Fibroblast of skin of scalp (primary cell): ENCODE results near the gene MPC1L. TPM values are rescaled to one million over a fixed set of nuclear protein-coding genes. Genes with fewer than 3 reads are reported as not detected.
A peak's percentile ranks its signal among the peaks of the same experiment; 100 is the strongest.
"Not testable (repeated sequence)": the region's sequence is repeated elsewhere in the genome, so short reads cannot be mapped to it uniquely, and the experiment has no call there.

ENCODE experiments used
- DNase-seq: peaks from one replicate; pipeline ENCODE4 v3.0.0-alpha.2; 2013
- polyA plus RNA-seq, 2 experiments: library from polyadenylated mRNA; unstranded; fragments of 120-200 nt; gene quantifications; one replicate each; pipeline ENCODE4 v1.2.1, GENCODE V29; 2013; ENCODE audit not compliant: insufficient read length in 2 of 2

MPC1L gene
- polyA plus RNA-seq (2013, experiment 1 of 2; ENCODE audit: insufficient read length) = not detected
- polyA plus RNA-seq (2013, experiment 2 of 2; ENCODE audit: insufficient read length) = not detected

GRCh38 chrX:40623139-40623536, at the start of gene MPC1L:
TSS of gene MPC1L (plus strand) at chrX:40623428. CDS start at chrX:40623566, 138 bp downstream.
- no peak for DNase-seq

GRCh38 chrX:40573763-40574162, 49.5 kb upstream of the MPC1L start:
- DNase-seq = peak; percentile 15

GRCh38 chrX:40575411-40575810, 47.8 kb upstream of the MPC1L start:
- peak; percentile 45 for DNase-seq

DNA sequence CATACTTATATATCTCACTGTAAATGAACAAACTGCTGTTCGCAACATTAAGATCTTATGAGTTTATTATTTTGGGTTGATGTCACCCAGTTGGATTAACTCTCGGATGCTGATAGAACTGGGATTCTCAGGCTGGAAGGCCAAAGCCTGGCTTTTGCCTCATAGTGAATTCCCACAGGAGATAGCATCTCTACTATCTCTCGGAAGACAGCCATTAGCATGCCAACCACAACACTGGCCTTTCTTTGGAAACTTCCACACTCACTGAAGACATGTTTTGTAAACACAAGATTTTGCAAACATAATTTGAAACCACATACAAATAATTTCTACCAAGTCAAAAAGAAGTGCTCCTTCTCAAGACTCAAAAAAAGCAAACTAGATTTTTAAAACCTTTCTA, 46.9 kb upstream of the MPC1L start:
- no peak for DNase-seq

DNA sequence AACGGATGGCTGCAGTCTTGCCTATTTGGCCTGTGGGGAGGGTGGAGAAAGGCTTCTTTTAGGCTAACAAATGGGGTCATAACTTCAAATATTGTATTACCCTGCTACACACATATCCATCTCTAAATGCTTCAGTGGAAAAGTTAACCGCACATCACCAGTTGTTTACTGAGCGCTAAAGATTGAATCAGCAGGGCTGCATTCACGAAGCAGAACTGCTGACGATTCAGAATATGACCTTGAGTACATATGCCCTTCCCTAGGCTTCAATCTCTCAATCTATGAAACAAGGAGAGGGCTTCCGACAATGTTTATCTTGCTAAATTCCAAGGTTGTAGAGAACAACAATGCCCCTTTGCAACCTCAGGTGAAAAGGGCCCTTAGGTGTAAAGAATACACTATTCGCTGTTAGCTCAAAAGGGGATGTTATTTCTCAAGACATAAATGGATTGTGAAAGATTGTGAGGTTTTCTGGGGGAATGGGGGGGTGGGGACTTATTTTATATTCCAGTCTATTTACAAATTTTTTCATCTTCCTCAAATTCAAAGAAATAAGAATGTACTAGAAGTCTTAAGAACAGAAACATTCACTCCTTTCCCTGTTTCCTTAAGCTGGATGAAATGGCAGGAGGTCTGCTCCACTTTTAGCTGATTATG, 45.1 kb upstream of the MPC1L start:
- no peak for DNase-seq

GRCh38 chrX:40579141-40579540, 44.1 kb upstream of the MPC1L start:
- no peak for DNase-seq

GRCh38 chrX:40579900-40580536, 43.2 kb upstream of the MPC1L start:
- no peak for DNase-seq

DNA sequence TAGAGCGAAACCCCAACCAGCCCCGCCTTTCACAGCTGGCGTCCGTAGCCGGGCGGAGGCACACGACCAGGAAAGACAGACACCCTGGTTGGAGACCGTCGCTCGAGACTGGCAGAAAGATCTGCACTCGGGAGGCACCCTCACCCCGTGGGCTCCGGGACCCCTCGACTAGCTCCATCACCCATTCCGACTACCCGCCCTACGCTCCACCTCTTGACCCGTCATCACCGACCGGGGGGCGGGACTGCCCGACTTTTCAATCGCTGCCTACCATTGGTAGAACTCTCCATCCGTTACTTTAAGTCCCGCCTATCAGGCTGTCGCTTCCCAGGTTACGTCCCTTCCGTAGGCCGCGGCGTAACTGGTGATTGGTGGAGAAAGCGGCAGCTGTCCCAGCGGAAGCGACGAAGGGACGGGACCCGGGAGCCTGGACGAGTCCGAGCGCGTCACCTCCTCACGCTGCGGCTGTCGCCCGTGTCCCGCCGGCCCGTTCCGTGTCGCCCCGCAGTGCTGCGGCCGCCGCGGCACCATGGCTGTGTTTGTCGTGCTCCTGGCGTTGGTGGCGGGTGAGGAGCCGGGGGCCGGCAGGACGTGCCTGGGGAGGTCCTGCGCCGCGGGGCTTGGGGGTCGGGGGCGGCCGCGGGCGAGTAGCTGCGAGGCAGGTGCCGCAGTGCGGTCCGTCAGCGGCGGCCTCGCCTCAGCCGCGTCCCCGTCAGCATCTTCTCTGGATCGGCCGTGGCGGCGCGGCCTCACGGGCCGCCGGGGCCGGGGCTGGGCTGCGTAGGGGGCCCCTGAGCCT, 42.5 kb upstream of the MPC1L start, which contains the start of gene ATP6AP2:
Gene ATP6AP2, plus strand, starts transcription at position 434 of the 799 bp plus-strand sequence. Its CDS starts 96 bp downstream, at position 530.
- peak; percentile 93 for DNase-seq

DNA sequence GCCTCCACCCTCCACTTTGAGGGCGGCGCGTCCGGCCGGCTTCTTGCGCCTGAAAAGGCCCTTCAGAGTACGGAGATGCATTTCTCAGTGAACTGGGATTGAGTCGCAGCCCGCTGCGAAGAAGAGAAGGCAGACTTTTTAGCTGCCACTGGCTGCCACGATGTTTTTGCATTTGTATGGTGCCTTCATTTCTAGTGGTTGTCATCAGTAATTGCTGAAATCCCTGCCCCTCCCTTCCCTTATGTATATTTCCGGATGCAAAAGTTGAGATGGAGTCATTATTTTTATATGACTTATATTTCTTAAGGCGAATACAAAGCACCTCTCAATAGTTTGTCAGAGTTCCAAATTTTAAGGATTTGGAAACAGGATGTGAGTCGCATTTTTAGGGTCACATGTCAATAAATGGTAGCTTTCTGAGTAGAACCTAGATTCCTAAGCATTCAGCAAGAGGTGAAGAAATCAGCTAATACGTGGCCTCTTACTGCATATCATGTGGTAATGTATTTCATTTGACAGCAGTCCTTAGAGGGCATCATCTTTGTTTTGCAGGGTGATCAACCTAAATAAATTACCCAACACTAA, 41.8 kb upstream of the MPC1L start:
- peak; percentile 1 for DNase-seq

GRCh38 chrX:40582178-40582577, 41.0 kb upstream of the MPC1L start:
- DNase-seq = not testable (repeated sequence)

- no peak for DNase-seq
Observed at GRCh38 chrX:40582811-40583210, 40.4 kb upstream of the MPC1L start.

- DNase-seq = not testable (repeated sequence)
Observed at GRCh38 chrX:40587623-40588022, 35.6 kb upstream of the MPC1L start.

- DNase-seq = not testable (repeated sequence)
Observed at GRCh38 chrX:40589616-40590321, 33.5 kb upstream of the MPC1L start.

GRCh38 chrX:40603446-40603845, 19.8 kb upstream of the MPC1L start:
- no peak for DNase-seq

DNA sequence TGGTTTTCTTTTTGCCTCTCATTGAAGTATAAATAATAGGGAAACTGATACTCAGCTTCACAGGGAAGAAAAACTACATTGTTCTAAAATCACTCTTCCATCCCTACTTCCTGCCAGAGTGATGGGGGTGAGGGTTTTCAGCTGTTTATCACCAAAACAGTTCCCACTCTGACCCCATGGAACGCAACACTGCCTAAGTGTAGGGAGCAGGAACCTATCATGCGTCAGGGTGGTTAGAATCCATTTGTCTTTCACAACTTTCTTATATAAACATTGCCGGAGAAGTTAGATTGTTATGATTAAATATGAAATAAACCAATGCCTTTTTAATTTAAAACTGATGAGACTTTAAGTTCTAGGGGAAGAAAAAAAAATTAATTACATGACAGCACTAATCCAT, 15.8 kb upstream of the MPC1L start:
- no peak for DNase-seq

DNA sequence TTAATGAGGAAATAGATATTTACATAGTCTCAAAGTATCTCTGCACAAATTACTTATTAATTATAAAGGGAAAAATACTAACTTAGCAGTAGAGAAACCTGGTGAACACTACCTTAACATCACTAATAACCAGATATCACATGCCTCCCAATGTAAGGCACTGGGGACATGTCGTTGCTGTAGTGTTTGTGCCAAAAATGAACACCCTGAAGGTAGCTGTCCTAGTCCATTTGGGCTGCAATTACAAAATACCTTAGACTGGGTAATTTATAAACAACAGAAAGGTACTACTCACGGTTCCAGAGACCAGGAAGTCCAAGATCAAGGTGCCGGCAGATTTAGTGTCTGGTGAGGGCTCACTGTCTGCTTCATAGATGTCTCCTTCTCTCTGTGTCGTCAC, 10.7 kb upstream of the MPC1L start:
- no peak for DNase-seq

- no peak for DNase-seq
Observed at GRCh38 chrX:40615976-40616375, 7.3 kb upstream of the MPC1L start.

GRCh38 chrX:40617566-40617965, 5.7 kb upstream of the MPC1L start:
- no peak for DNase-seq

DNA sequence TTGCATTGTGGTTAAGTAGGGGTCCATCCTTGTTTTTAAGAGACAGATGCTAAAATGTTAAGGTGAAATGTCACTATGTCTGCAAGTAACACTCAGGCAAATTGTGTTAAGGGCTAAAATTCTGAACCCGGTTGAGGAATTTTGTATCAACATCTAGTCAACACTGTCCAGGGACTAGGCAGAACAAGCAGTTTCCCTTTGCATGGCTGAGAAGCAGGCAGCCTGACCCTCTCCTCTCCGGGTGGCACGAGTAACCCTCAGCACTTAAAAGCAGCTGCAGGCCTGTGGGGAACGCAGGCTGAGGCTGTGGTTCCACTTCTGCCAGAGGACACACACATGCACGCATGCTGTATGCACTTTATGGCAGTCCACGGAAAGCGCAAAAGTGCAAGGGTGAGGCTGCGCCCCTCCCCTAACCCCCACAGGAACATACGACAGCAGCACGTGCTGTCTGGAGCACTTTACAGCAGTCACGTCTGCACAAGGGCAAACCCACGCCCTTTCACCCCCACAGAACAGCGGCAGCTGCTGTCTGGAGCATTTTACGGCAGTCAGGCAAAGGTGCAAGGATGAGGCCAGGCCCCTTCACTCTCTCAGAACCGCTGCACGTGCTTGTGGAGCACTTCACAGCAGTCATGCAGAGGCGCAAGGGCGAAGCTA, 619 bp upstream of the MPC1L start:
- DNase-seq = no peak

DNA sequence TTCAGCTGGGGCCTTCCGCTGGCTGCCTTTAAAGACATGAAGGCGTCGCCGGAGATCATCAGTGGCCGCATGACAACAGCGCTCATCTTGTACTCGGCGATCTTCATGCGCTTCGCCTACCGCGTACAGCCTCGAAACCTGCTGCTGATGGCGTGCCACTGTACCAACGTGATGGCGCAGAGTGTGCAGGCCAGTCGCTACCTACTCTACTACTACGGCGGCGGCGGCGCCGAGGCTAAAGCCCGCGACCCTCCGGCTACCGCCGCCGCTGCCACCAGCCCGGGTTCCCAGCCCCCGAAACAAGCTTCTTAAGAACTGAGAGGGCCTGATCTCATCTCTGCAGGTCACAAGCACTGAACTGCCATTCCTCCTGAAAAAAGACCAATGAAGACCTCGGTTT, 437 bp downstream of the MPC1L start:
- no peak for DNase-seq

DNA sequence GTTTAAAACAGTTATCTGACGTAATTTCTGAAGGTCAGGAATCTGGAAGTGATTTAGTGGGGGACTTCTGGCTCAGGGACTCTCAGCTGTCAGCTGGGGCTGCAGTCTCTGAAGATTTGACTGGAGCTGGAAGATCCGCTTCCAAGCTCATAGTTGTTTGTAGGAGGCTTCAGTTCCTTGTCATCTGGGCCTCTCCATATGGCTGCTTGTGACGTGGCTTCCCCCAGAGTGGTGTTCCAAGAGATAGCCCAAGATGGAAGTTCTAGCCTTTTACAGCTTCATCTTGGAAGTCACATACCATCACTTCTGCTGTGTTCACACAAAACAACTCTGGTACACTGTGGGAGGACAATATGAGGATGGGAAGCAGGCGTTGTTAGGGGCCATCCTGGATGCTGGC, 2.1 kb downstream of the MPC1L start:
- no peak for DNase-seq

GRCh38 chrX:40628506-40628905, 5.3 kb downstream of the MPC1L start:
- no peak for DNase-seq
